SK-N-MC (cell line): ENCODE results near the gene TRIM24.

Source experiments
- EZH2 ChIP-seq: fragments of 200-600 bp; sonication (generic); IDR thresholded peaks from one replicate; pipeline ENCODE4 v1.6.1; 2017; ENCODE audit warnings: antibody characterized with exemption
- POLR2AphosphoS5 ChIP-seq: IDR thresholded peaks from 2 replicates; pipeline ENCODE4 v1.6.1; 2012; ENCODE audit warnings: mild to moderate bottlenecking, low read depth, low read length, borderline replicate concordance

- TF ChIP-seq POLR2AphosphoS5, result no peak
- TF ChIP-seq EZH2, result no peak
Measured at GRCh38 chr7:138559448-138559847, 99.4 kb downstream of the TRIM24 start.
